Measurements from ENCODE around the gene PGBD2. TPM values are rescaled to one million over a fixed set of nuclear protein-coding genes. Genes with fewer than 3 reads are reported as not detected.

The PGBD2 gene
- total RNA-seq, 4 donors from 2014 or later: 12.2 to 15.4 (median 12.8) TPM

DNA sequence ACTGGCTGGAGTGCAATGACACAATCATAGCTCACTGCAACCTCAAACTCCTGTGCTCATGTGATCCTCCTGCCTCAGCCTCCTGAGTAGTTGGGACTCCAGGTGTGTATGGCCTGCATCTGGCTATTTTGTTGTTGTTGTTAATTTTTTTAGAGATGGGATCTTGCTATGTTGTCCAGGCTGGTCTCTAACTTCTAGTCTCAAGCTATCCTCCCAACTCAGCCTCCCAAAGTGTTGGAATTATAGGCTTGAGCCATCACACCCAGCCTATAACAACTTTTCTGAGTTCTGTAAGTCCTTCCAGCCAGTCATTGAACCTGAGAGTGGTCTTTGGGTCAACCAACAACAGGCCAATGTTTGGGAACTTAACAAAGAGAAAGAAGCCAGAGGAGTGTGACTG is 11.2 kb upstream of the PGBD2 start:
- TF ChIP-seq, protein P1, sequence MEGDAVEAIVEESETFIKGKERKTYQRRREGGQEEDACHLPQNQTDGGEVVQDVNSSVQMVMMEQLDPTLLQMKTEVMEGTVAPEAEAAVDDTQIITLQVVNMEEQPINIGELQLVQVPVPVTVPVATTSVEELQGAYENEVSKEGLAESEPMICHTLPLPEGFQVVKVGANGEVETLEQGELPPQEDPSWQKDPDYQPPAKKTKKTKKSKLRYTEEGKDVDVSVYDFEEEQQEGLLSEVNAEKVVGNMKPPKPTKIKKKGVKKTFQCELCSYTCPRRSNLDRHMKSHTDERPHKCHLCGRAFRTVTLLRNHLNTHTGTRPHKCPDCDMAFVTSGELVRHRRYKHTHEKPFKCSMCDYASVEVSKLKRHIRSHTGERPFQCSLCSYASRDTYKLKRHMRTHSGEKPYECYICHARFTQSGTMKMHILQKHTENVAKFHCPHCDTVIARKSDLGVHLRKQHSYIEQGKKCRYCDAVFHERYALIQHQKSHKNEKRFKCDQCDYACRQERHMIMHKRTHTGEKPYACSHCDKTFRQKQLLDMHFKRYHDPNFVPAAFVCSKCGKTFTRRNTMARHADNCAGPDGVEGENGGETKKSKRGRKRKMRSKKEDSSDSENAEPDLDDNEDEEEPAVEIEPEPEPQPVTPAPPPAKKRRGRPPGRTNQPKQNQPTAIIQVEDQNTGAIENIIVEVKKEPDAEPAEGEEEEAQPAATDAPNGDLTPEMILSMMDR (IDR thresholded peaks at IDR 0.05): no peak
- no peak for TF ChIP-seq POLR2A (IDR thresholded peaks at IDR 0.05)
- intact Hi-C loops (cut with DNase I; ENCODE audit: low total_unique reads): no loop called here
- no peak overlapping the region for H3K4me3 ChIP-seq (ENCODE audit: low read depth, poor library complexity, severe bottlenecking)
- DNase-seq (ENCODE audit: low spot score in 2 of 2): no peak

DNA sequence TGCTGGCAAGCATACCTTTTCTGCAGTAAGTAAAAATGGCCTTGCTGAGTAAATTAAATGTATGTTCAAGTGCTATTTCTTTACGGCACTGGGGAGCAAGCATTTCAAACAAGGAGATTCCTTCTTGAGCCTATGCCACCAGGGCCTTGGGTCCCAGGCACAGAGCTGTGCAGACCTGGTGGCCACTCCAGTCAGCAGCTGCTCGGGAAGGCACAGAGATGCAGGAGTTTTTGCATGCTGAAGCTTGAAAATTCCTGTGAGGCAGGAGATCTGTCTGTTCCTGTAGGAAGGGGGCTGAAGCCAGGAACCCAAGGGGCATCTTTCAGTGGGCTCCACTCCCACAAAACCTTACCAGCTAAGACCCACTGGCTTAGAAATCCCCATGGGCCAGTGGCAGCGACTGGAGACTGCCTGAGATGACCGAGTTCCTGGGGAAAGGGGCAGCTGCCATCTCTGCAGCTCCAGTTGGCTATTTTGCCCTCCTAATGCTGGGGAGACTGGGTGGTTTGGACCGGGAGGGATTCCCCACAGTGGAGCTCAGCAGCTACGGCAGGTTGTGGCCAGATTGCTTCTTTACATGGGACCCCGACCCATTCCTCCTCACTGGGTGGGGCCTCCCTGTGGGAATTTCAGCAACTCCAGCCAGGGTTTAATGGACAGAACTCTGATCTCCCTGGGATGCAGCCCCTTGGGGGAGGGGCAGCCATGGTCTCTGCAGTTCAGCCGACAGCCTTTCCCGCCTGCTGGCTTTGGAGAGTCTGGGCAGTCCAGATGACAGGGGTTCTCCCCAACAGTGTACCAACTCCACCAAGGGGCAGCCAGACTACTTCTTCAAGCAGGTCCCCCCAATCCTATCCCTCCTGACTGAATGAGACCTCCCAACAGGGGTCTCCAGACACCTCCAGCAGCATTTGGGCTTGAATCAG is 8.4 kb upstream of the PGBD2 start:
- intact Hi-C loops (cut with DNase I; ENCODE audit: low total_unique reads): no loop called here
- WGBS, 2 donors: 68 to 73% methylated on average over 8 to 9 of the region's 9 CpGs
- no peak overlapping the region for H3K4me3 ChIP-seq (ENCODE audit: low read depth, poor library complexity, severe bottlenecking)
- DNase-seq (ENCODE audit: low spot score in 2 of 2): no peak
- TF ChIP-seq POLR2A (IDR thresholded peaks at IDR 0.05): no peak
- TF ChIP-seq, protein P1 (IDR thresholded peaks at IDR 0.05): no peak

DNA sequence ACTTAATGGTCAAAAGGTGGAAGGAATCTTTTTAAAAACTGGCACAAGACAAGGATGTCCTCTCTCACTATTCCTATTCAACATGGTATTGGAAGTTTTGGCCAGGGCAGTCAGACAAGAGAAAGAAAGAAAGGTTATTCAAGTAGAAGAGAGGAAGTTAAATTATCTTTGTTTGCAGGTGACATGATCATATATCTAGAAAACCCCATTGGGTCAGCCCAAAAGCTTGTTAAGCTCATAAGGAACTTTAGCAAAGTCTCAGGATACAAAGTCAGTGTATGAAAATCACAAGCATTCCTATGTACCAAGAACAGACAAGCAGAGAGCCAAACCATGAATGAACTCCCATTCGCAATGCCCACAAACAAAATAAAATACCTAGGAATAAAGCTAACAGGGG is 5.4 kb upstream of the PGBD2 start:
- no peak overlapping the region for H3K4me3 ChIP-seq (ENCODE audit: low read depth, poor library complexity, severe bottlenecking)
- no peak for TF ChIP-seq POLR2A (IDR thresholded peaks at IDR 0.05)
- TF ChIP-seq, protein P1 (IDR thresholded peaks at IDR 0.05): no peak
- intact Hi-C loops (cut with DNase I; ENCODE audit: low total_unique reads): no loop called here
- DNase-seq (ENCODE audit: low spot score in 2 of 2): no peak
- 83 to 100% methylated on average over 1 of the region's 1 CpG for WGBS, 2 donors

DNA sequence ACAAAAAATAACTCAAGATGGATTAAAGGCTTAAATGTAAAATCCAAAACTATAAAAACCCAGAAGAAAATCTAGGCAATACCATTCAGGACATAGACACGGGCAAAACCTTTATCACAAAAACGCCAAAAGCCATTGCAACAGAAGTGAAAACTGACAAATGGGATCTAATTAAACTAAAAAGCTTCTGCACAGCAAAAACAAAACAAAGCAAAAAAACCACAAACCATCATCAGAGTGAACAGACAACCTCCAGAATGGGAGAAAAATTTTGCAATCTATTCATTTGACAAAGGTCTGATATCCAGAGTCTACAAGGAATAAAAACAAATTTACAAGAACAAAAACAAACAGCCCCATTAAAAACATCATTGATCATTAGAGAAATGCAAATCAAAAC is 4.5 kb upstream of the PGBD2 start:
- WGBS, 2 donors: 81 to 88% methylated on average over 2 of the region's 2 CpGs
- no peak overlapping the region for H3K4me3 ChIP-seq (ENCODE audit: low read depth, poor library complexity, severe bottlenecking)
- intact Hi-C loops (cut with DNase I; ENCODE audit: low total_unique reads): no loop called here
- no peak for DNase-seq (ENCODE audit: low spot score in 2 of 2)
- TF ChIP-seq POLR2A (IDR thresholded peaks at IDR 0.05): no peak
- TF ChIP-seq, protein P1 (IDR thresholded peaks at IDR 0.05): no peak

DNA sequence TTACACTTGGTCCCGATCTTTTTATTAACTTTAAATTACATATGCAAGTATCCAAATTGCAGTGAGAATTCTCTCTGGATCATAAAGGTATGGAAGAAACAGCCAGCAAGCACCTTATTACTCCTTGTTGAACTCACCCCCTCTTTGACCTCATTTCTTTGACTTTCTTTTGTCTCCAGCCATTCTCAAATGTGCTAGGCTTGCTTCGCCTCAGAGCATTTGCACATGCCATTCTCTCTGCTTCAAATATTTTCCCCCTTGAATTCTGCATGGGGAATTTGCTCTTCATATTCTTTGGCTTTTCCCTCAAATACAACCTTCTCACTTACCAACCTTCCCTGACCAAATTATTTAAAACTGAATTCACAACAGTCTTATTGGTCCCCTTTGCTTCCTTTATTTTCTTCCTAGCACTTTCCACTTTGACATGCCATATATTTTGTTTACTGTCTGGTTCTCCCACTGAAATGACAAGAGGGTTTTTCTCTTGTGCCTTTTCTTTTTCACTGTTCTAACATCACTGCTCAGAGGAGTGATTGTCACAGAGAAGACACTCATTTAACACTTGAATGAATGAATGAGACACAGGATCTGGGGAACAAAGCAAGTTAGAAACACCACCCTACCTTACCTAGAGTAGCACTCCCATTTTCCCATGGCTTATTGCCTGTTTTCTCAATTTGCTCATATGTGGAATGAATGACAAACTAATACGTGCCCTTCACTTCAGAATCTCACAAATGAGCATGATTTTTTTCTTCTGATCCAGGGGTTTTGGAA is 1.4 kb upstream of the PGBD2 start:
- intact Hi-C loops (cut with DNase I; ENCODE audit: low total_unique reads): no loop called here
- no peak overlapping the region for H3K4me3 ChIP-seq (ENCODE audit: low read depth, poor library complexity, severe bottlenecking)
- WGBS, 2 donors: 87 to 89% methylated on average over 3 of the region's 3 CpGs
- TF ChIP-seq POLR2A (IDR thresholded peaks at IDR 0.05): no peak
- TF ChIP-seq, protein P1 (IDR thresholded peaks at IDR 0.05): no peak
- no peak for DNase-seq (ENCODE audit: low spot score in 2 of 2)

All from lower leg skin (tissue), 4 donors.